HG03558 (cell line): ENCODE measurements around the gene UBA5.

Experiments used
- ATAC-seq: cut with Tn5 transposase; IDR thresholded peaks from one replicate; pipeline ENCODE4 v1.9.1; 2021; ENCODE audit warnings: moderate number of reproducible peaks; ENCODE audit not compliant: unreplicated experiment; ENCODE audit errors: extremely low read depth

Gene UBA5

DNA sequence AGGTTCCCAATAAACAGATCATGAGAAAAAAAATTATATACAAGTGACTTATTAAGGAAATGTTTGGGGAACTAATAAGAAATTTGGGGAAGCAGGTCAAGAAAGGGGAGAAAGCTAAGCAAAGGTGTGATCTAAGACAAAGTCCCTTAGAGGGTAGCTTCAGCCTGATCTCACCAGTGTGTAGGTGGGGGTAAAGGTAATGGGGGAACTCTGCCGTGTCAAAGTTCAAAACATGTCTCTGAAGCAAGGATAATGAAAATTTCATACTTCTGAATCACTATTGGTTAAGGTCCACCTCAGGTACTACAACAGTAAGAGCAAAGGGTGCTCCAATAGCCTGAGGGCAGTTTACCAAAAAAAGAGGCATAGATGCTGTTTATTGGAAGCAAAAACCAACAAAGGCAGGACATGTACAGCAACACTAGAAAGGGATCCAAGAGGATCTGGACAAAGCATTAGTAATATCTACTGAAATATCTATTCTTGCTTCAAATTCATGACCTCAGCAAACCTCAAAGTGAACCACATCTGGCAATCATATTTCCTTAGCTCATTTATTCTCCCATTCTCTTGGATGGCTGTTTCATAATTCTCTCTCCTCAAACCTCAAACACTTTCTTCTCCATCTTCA, 7.4 kb upstream of the UBA5 start:
- no peak for ATAC-seq

DNA sequence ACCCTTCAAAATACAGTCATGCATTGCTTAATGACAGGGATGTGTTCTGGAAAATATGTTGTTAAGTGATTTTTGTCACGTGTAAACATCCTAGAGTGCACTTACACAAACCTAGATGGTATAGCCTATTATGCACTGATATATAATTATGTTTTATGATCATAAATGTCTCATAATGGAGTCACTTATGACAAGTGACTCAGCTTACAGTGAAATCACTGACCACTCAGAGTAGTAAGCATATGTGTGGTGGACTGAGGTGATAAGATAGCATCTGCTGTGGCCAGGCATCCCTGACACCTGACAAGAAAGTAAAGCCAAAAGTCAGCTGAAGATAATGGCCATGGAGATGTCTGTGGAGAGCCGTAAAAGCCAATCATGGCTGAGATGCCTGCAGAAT, 5.9 kb upstream of the UBA5 start:
- ATAC-seq: no peak

DNA sequence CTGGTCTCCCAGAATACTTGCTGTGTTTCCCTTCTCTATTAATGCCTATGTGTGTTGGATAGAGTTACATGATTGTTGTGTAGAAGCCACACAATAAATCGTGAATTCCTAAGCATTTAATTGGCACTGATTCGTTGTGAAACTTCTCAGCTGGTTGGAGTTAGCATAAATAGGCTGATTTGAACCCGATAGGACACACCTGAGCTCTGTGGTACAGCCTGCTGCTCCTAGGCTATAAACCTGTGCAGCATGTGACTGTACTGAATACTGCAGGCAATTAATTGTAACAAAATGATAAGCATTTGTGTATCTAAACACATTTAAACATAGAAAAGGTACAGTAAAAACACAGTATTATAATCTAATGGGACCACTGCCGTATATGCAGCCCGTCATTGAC, 5.4 kb upstream of the UBA5 start:
- no peak for ATAC-seq

DNA sequence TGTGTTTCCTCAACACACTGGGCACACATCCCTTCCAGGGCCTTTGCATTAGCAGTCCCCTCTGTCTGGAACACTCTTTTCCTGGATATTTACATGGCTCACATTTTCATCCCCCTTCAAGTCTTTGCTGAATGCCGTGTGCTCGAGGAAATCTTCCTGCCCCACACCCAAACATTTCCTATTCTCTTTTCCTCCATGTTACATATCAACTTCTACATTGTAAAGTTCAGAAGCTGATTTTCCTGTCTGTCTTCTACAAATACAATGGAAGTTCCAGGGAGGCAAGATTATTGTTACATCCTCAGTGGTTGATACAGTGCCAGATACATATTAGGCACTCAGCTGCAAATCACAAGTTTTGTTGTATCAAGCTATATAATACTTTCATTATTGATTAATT, 4.7 kb upstream of the UBA5 start:
- ATAC-seq: no peak

DNA sequence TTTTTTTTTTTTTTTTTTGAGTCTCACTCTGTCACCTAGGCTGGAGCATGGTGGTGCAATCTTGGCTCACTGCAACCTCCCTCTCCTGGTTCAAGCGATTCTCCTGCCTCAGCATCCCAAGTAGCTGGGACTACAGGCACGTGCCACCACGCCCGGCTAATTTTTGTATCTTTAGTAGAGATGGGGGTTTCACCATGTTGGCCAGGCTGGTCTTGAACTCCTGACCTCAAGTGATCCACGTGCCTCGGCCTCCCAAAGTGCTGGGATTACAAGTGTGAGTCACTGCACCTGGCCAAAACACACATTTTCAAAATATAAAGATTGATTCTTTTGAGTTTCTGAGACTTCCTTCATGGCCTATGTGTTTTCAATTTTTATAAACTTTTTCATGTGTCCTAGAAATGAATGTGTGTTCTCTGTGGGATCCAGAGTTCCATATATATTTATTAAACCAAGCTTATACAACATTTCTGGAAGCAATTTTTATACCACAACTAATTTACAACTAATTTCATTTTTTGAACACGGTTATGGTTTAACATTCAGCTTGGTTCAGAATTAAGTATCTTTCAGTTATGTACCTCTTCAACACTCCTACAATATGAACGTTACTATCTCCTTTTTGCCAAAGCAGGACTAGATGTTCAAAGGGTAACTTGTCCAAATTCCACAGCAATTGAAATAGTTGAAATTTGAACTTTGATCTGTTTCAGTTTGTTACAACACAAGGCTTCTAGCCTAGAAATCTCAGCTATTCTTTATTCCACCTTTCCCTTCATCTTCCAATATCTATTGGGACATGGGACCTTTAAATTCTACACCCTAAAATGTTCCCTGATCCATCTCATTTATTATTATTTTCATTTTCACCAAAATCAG, 2.0 kb upstream of the UBA5 start:
- no peak for ATAC-seq

DNA sequence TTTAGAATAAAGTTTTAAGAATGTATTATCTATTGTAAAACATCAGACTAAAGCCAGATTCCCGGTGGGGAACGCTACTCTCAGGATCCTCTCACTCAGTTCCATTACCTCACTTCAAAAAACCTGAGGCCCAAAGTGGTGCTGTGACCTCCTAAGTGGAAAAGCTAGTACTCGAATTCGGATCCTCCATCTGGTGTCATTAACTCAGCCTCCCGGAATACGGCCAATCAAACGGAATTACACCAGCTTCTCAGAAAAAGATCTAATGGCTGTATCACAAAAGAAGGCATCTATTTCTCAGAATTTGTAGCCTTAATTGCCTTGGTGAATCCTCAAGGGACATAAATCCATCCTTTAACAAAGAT, 1.1 kb upstream of the UBA5 start:
- ATAC-seq: no peak

DNA sequence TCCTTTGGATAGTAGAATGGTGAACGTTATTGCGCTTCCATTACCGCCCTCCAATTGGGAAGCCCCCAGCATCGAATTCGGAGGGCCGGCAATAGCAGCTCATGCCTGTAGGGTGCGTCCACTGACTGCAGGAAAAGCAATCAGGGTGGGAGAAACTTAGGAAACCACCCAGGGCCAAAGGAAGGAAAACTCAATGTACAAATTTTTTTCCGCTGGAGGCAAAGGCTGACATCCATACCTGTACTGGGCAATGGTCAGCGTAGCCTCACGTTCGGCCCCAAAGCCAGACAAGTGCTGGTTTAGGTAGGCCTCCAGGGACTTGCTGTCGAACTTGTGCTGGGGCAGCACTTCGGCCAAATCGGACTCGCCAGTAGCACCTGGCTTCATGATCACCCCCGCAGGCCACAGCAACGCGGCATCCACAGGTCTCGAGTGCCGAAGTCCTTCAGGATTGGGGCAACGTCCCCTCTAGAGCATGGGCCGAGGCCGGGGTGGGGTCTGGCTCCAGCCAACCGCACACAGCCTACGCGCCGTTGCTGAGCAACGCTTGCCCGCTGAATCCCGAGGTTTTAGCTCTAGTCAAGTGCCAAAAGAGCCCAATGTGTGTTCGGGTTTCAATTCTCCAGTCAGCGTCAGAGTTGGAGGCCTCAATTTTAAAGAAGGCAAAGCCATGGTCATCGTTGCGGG, 621 bp upstream of the UBA5 start, which contains the start of gene ACAD11:
TSS of gene ACAD11 (minus strand) at position 445 of the 687 bp plus-strand sequence. CDS start at position 387, 58 bp downstream.
- ATAC-seq: peak; percentile 32

DNA sequence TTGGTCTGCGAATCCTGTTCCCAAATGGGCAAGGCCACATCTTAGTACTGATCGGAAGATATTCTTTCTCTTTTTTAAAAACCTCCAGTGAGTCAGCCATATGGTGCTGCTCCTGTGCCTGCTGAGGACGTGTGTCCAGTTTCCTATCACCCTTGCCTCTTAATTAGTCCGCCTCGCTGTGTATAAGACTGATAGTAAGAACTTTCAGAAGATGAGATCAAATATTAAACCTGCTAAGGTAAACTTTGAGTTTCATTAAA, 612 bp downstream of the UBA5 start:
- no peak for ATAC-seq

DNA sequence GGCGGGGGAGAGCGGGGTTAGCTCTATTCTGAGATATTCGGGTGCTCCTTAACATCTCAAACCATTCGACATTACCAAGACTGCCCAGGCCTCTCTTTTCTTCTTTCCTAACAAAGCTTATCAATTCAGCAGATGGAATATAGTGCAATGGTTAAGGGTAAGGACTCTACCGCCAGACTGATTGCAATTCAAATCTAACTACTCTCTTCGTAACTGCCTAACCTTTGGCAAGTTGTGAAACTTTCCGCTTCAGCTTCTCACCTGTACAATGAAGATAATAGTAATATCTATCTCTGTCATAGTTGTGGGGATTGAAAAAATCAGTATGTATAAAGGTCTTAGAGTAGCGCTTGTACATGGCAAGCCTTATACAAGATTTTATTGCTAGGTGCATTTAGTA, 972 bp downstream of the UBA5 start:
- ATAC-seq: no peak

DNA sequence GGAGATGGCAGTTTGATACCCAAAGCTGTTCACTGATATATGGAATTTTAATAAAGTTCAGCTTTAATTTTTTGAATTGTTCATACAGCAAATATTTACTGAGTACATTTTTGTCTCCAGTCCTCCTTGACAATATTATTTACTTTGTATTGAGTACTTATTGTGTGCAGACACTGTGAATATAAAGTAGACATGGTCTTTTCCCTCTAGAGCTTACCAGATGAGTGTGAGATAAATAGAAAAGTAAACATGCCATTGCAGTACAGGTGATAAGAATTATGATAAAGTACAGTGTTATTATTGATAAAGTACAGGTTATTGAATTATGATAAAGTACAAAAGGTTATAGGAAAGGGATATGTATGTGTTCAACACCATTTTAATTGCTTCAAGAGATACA, 2.1 kb downstream of the UBA5 start:
- no peak for ATAC-seq

DNA sequence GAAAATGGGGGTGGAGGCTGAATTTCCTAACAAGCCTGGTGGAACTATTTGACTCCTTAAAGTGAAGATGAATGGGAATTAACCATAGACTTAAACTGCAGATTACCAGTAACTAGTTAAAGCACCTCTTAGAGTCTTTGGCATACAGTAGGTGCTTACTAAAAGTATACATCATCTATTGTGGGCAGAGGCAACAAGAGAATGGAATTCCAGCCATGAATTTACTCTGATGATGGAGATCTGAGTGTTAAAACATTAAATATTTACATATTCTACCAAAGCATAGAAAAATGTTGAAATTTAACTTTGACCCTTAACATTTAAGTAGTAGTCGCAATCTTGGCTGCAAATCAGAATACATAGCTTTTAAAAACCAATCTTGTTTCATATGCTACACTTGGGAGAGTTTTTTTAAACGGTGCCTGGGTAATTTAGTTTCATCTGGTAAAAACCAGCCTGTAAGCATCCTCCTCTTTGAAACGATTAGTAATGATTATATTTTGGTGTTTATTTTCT, 5.2 kb downstream of the UBA5 start:
- no peak for ATAC-seq

DNA sequence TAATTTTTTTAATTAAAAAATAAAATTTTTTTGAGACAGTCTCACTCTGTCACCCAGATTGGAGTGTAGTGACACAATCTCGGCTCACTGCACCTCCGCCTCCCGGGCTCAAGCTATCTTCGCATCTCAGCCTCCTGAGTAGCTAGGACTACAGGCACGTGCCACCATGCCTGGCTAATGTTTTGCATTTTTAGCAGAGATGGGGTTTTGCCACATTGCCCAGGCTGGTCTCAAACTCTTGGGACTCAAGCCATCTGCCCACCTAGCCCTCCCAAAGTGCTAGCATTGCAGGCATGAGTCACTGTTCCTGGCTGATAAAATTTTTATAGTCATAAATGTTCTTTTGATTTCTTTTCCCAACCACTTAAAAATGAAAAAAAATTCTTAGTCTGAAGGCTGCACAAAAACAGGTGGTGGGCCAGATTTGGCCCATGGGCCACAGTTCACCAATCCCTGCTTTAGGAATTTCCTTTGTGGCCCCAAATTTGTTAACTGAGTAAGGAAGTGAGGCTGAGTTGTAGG, 9.2 kb downstream of the UBA5 start:
- no peak for ATAC-seq

DNA sequence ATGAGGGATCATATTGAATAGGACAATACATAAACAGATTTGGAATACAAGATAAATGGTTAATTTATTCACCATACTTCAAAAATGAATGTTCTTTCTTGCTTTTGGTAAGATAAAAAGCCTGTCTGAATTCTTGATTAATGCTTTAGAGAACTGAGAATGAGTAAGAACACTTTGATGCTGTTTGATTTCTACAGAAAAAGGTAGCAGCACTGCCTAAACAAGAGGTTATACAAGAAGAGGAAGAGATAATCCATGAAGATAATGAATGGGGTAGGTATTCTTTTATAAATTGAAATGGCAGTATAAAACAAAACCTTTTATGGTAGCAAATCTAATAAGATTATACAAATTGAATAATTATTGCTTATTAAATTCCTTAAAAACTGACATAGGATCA, 15.3 kb downstream of the UBA5 start:
- no peak for ATAC-seq

DNA sequence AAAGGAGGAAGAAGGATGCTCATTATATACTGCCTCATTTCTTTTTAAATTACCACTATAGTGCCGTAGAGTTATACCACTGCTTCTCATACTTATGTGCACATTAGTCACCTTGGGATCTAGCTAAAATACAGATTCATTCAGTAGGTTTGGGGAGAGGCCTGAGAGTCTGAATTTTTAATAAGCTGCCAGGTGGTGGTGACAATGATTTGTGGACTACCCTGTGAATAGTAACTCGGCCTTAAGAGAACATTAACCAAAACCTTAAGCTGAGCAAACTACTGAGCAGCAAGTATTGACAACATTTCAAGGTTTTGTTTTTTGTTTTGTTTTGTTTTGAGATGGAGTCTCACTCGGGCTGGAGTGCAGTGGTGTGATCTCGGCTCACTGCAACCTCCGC, 19.8 kb downstream of the UBA5 start:
- no peak for ATAC-seq

DNA sequence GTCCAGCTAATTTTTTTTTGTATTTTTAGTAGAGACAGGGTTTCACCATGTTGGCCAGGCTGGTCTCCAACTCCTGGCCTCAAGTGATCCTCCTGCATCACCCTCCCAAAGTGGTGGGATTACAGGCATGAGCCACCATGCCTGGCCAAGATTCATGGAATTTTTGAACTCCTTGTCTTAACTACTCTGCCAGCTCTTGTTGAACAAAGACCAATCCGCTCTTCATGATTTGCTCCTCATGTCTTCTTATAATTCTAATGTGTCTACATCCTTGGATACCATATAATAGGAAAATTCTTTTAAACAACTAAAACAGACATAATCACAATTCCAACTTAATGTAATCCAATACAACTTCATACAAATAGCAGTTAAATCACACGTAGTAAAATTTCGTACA, 21.3 kb downstream of the UBA5 start:
- no peak for ATAC-seq

DNA sequence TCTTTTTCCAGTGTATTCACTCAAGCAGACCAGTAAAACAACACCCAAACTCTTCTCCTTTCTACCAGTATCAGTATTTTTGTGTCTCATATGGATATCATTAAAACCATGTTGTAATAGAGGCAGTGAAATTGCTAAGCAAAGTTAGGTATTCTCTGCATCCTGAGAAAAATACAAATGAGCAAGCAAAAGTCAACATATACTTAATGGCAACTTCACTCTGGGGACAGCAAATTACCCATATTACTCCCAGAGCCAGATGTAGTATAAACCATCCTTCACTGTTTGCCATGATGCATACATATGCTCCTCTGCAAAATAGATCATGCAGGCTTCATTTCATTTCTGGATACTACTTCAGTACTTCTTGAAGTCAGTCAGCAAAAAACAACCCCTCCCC, 22.1 kb downstream of the UBA5 start:
- ATAC-seq: no peak

DNA sequence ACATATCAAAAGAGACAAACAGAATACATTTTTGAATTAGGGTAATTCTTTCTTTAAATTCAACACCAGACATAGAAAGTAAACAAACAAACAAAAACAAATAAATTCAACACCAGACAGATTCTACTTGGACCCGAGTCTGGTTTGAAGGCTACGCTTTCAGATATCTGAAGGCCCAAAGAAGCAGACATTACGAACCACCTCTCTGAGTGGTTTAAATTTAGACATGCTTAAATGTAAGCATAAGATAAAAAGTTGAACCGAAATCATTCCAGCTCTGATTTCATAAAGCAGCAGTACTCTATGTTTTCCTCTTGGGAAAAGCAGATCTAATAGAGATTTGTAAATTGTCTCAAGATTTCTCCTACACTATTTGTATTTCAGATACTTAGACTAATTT, 29.9 kb downstream of the UBA5 start:
- no peak for ATAC-seq

DNA sequence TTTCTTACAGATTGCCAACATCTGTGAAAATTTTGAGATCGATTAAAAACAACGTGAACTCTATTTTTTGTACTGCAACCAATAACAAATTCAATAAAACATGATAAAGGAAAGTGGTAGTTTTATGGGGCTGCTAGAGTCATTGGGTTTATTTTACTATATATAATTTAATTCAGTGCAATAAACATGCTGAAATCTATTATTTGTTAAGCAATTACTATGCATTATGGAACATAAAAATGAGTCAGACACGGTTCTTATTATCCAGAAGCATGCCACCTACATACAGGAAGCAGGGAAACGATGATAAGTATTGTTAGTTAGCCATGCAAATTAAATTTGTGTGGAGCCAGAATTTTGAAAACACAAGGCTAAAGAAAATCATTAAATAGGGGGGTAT, 34.9 kb downstream of the UBA5 start:
- no peak for ATAC-seq

DNA sequence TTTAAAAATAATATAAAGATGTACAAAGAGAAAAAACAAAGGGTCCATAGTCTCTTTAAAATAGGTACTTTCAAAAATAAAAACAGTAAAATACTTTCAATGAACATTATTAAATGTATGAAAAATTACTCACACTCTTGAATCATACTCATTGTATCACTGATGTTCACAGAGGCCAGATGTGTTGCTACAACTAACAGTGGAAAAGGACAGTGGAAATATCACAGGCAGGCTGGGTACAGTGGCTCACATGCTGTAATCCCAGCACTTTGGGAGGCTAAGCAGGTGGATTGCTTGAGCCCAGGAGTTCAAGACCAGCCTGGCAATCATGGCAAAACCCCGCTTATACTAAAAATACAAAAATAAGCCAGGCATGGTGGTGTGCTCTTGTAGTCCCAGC, 35.3 kb downstream of the UBA5 start:
- no peak for ATAC-seq

DNA sequence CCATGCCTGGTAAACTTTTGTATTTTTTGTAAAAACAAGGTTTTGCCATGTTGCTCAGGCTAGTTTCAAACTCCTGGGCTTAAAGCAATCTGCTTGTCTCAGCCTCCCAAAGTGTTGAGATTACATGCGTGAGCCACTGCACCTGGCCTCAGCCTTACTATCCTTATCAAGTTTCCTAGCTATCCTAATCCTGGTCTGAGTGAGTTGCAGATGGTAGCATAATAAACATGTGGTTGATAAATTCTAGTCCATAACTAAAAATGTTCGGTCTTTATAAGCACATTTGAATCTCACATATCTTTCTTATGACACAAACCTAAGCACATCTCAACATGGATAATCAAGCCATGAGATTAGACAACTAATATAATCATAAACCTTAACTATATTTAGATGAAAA, 43.6 kb downstream of the UBA5 start:
- ATAC-seq: no peak

DNA sequence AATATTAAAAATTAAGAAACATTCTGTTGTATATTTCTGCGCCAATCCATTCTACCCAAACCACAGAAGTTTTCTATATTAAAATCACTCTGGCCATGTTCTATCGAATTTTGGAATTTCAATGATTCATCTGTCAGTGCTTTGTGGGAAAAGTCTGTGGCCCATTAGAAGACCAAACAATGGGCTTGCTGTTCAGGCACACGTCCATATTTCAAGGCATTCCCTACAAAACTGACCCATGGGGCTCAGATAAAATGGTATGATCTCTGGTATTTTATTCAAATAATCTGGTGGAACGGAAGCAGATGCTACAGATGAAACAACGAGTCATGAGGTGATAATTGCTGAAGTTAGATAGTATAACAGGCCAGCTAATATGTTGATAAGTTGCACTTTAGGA, 49.6 kb downstream of the UBA5 start:
- ATAC-seq: no peak
